HL-60 (cell line): ENCODE results near the gene AKAP8L.

Experiments used
- DNase-seq, 2 experiments: peaks; one replicate each; pipeline ENCODE4 v3.0.0-alpha.2; 2010 to 2020; ENCODE audit warnings: low read depth in 1 of 2, low spot score in 1 of 2
- H3K27ac ChIP-seq: fragments of 250-450 bp; sonication (Bioruptor Pico); replicated peaks from 2 replicates; pipeline ENCODE4 v1.5.1; 2020; ENCODE audit warnings: mild to moderate bottlenecking, moderate library complexity
- H3K27me3 ChIP-seq: fragments of 250-450 bp; sonication (Bioruptor Pico); 2 replicates; pipeline ENCODE4 v1.5.1; 2021; ENCODE audit warnings: mild to moderate bottlenecking, moderate library complexity; ENCODE audit not compliant: insufficient read depth, poor library complexity, severe bottlenecking
- H3K4me3 ChIP-seq: replicated peaks from 2 replicates; pipeline ENCODE4 v1.5.1; 2011; ENCODE audit warnings: mild to moderate bottlenecking, control low read depth, low read length; ENCODE audit not compliant: insufficient read depth
- CTCF ChIP-seq: IDR thresholded peaks from one replicate; pipeline ENCODE4 v1.5.1; 2011; ENCODE audit warnings: low read length, control low read depth, inconsistent platforms; ENCODE audit not compliant: insufficient read depth
- GABPA ChIP-seq: IDR thresholded peaks from 2 replicates; pipeline ENCODE4 v1.6.1; 2012; ENCODE audit warnings: low read depth
- POLR2AphosphoS5 ChIP-seq: IDR thresholded peaks from 2 replicates; pipeline ENCODE4 v1.6.1; 2012; ENCODE audit warnings: low read depth
- REST ChIP-seq: IDR thresholded peaks from 2 replicates; pipeline ENCODE4 v1.6.1; 2012; ENCODE audit warnings: low read depth; ENCODE audit not compliant: insufficient replicate concordance
- SPI1 ChIP-seq: IDR thresholded peaks from 2 replicates; pipeline ENCODE4 v1.6.1; 2012; ENCODE audit warnings: low read depth, mild to moderate bottlenecking, borderline replicate concordance

AKAP8L gene

GRCh38 chr19:15378534-15379082 is 40.2 kb downstream of the AKAP8L start:
- peak overlapping the region; percentile 80 for H3K4me3 ChIP-seq
- no peak for TF ChIP-seq CTCF
- TF ChIP-seq REST: no peak
- 0 out of 2 replicates have a peak, but pooled peaks have one; percentile 25 for TF ChIP-seq POLR2AphosphoS5
- TF ChIP-seq GABPA: 0 out of 2 replicates have a peak, but pooled peaks have one; percentile 2
- no peak for TF ChIP-seq SPI1
- H3K27ac ChIP-seq: peak overlapping the region; percentile 96
- no peaks in the 10 kb centered on the region for H3K27me3 ChIP-seq
- peak in 1 of 2 experiments; percentile 56 for DNase-seq

GRCh38 chr19:15374796-15375440 is 43.9 kb downstream of the AKAP8L start:
- DNase-seq: no peak
- no peak for TF ChIP-seq REST
- TF ChIP-seq CTCF: no peak
- no peak for TF ChIP-seq GABPA
- no peak for TF ChIP-seq SPI1
- no peak for TF ChIP-seq POLR2AphosphoS5
- H3K27ac ChIP-seq: no peak overlapping the region
- no peaks in the 10 kb centered on the region for H3K27me3 ChIP-seq
- H3K4me3 ChIP-seq: no peak overlapping the region

GRCh38 chr19:15374105-15374651 is 44.6 kb downstream of the AKAP8L start:
- Histone ChIP-seq H3K4me3 (no peak overlapping the region), H3K27ac (no peak overlapping the region), H3K27me3 (no peaks in the 10 kb centered on the region)
- no peak for TF ChIP-seq POLR2AphosphoS5
- no peak for TF ChIP-seq GABPA
- TF ChIP-seq CTCF: no peak
- TF ChIP-seq SPI1: no peak
- no peak for TF ChIP-seq REST
- no peak for DNase-seq
